GM23338 (cell line): Measurements from ENCODE around the gene AIM2. TPM values are rescaled to one million over a fixed set of nuclear protein-coding genes. Genes with fewer than 3 reads are reported as not detected.

Experiments
- ATAC-seq: fragments of 200-7000 bp; cut with Tn5 transposase; 3 replicates; pipeline ENCODE4 v1.9.1; 2020
- DNase-seq: peaks from one replicate; pipeline ENCODE4 v3.0.0-alpha.2; 2015; ENCODE audit warnings: low spot score
- H2AFZ ChIP-seq: fragments of 200-600 bp; sonication (generic); 2 replicates; pipeline ENCODE4 v1.8.0; 2016; ENCODE audit warnings: antibody characterized with exemption, mild to moderate bottlenecking, moderate library complexity
- H3F3A ChIP-seq: fragments of 200-600 bp; sonication (generic); replicated peaks from 2 replicates; pipeline ENCODE4 v1.8.0; 2017; ENCODE audit warnings: antibody characterized with exemption, mixed run types, low read depth
- H3K27ac ChIP-seq: fragments of 200-600 bp; sonication (generic); 2 replicates; pipeline ENCODE4 v1.6.1; 2016; ENCODE audit warnings: low read depth
- H3K27me3 ChIP-seq: fragments of 200-600 bp; sonication (generic); 2 replicates; pipeline ENCODE4 v1.8.0; 2016; ENCODE audit warnings: mild to moderate bottlenecking, mixed run types, moderate library complexity; ENCODE audit not compliant: insufficient read depth
- H3K36me3 ChIP-seq: fragments of 200-600 bp; sonication (generic); 2 replicates; pipeline ENCODE4 v1.8.0; 2016; ENCODE audit warnings: mild to moderate bottlenecking; ENCODE audit not compliant: insufficient read depth
- H3K4me1 ChIP-seq: fragments of 200-600 bp; sonication (generic); 2 replicates; pipeline ENCODE4 v1.8.0; 2016; ENCODE audit warnings: mild to moderate bottlenecking, moderate library complexity; ENCODE audit not compliant: insufficient read depth
- H3K4me2 ChIP-seq: fragments of 200-600 bp; sonication (generic); 2 replicates; pipeline ENCODE4 v1.7.1; 2017; ENCODE audit warnings: mixed run types
- H3K4me3 ChIP-seq: fragments of 200-600 bp; sonication (generic); 2 replicates; pipeline ENCODE4 v1.6.1; 2016; ENCODE audit warnings: mixed run types
- H3K79me2 ChIP-seq: fragments of 200-600 bp; sonication (generic); replicated peaks from 2 replicates; pipeline ENCODE4 v1.8.0; 2017; ENCODE audit warnings: mild to moderate bottlenecking; ENCODE audit not compliant: insufficient read depth
- H3K9me2 ChIP-seq: fragments of 200-600 bp; sonication (generic); 2 replicates; pipeline ENCODE4 v1.8.0; 2017; ENCODE audit not compliant: insufficient read depth
- H4K20me1 ChIP-seq: fragments of 200-600 bp; sonication (generic); replicated peaks from 2 replicates; pipeline ENCODE4 v1.8.0; 2017; ENCODE audit warnings: mild to moderate bottlenecking; ENCODE audit not compliant: insufficient read depth
- H3K27ac Mint-ChIP-seq: 2 replicates; pipeline ENCODE4 v1.8.0; 2020; ENCODE audit warnings: inconsistent platforms, mild to moderate bottlenecking, moderate library complexity, mixed read lengths
- H3K27me3 Mint-ChIP-seq: 3 replicates; pipeline ENCODE4 v1.8.0; 2022; ENCODE audit warnings: low read depth, mild to moderate bottlenecking, moderate library complexity, mixed read lengths, inconsistent platforms; ENCODE audit not compliant: insufficient read depth, poor library complexity
- H3K36me3 Mint-ChIP-seq: 3 replicates; pipeline ENCODE4 v1.8.0; 2021; ENCODE audit warnings: low read depth, mild to moderate bottlenecking, inconsistent platforms, moderate library complexity, mixed read lengths
- H3K4me1 Mint-ChIP-seq: 3 replicates; pipeline ENCODE4 v1.8.0; 2020; ENCODE audit warnings: mild to moderate bottlenecking, inconsistent platforms, mixed read lengths
- H3K4me3 Mint-ChIP-seq: 3 replicates; pipeline ENCODE4 v1.8.0; 2021; ENCODE audit warnings: moderate library complexity, mild to moderate bottlenecking, inconsistent platforms, mixed read lengths
- H3K9me3 Mint-ChIP-seq: 3 replicates; pipeline ENCODE4 v1.8.0; 2020; ENCODE audit warnings: moderate library complexity, mild to moderate bottlenecking, inconsistent platforms, mixed read lengths
- CTCF ChIP-seq, 2 experiments: fragments of 200-600 bp in 1 of 2; sonication (generic) in 1 of 2; conservative IDR thresholded peaks; 2 replicates each; pipeline versions ENCODE4 v1.5.1 to v1.6.1; 2016 to 2017; ENCODE audit warnings: antibody characterized with exemption in 2 of 2, low read depth in 2 of 2, mild to moderate bottlenecking in 2 of 2, moderate library complexity in 1 of 2
- ETS1 ChIP-seq: IDR thresholded peaks from 2 replicates; pipeline ENCODE4 v1.6.1; 2016; ENCODE audit warnings: antibody characterized with exemption
- EZH2 ChIP-seq: fragments of 200-600 bp; sonication (generic); IDR thresholded peaks from one replicate; pipeline ENCODE4 v1.8.0; 2017; ENCODE audit warnings: antibody characterized with exemption, mild to moderate bottlenecking, low read depth; ENCODE audit not compliant: unreplicated experiment
- EZH2phosphoT487 ChIP-seq: fragments of 200-600 bp; sonication (generic); IDR thresholded peaks from one replicate; pipeline ENCODE4 v1.8.1; 2018; ENCODE audit warnings: antibody characterized with exemption; ENCODE audit not compliant: unreplicated experiment
- NANOG ChIP-seq: IDR thresholded peaks from 2 replicates; pipeline ENCODE4 v1.6.1; 2016; ENCODE audit warnings: antibody characterized with exemption, borderline replicate concordance
- REST ChIP-seq: IDR thresholded peaks from one replicate; pipeline ENCODE4 v1.6.1; 2018; ENCODE audit warnings: antibody characterized with exemption; ENCODE audit not compliant: unreplicated experiment
- STAT1 ChIP-seq: IDR thresholded peaks from one replicate; pipeline ENCODE4 v1.6.1; 2016; ENCODE audit warnings: antibody characterized with exemption; ENCODE audit not compliant: unreplicated experiment
- polyA plus RNA-seq: library from polyadenylated mRNA; unstranded; fragments of >200 nt; fragmentation: Nextera tagmentation; extraction: Ambion mirVana; gene quantifications from 2 replicates; pipeline ENCODE4 v1.2.1, GENCODE V29; 2016
- total RNA-seq: library from RNA; depleted of rRNA; stranded (reverse); fragments of >200 nt; shearing (Covaris generic); gene quantifications from 2 replicates; pipeline ENCODE4 v1.2.3, GENCODE V29; 2014
- TF ChIP-seq, protein P1 (sequence below): fragments of 250-450 bp; sonication (Bioruptor Pico); IDR thresholded peaks from 2 replicates; pipeline ENCODE4 v1.5.0; 2020; ENCODE audit warnings: mild to moderate bottlenecking, moderate library complexity

AIM2 gene
- total and polyA plus RNA-seq, 2 experiments from 2014 or later = 1.5 to 2.5 TPM

DNA sequence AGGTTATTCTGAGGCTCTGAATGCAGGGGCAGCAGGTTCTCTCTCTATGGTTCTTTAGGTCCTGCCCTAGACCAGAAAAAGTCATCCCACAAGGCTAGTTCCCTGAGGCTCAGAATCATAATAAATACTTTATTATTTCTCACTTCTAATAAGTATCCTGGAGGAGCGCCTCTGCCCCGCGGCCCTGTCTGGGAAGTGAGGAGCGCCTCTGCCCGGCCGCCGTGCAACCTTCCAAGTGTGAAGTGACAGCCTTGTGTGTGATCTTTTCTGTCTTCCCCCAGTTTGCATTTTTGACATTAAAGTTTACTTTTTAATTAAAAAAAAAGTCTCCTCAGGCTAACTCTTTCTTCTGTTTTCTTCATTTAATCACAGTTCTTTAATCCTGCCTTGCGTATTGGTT is 11.5 kb downstream of the AIM2 start:
- Histone ChIP-seq H3K4me2 (no peak overlapping the region), H4K20me1 (no peaks in the 10 kb centered on the region), H3K36me3 (no peaks in the 10 kb centered on the region), H3K27ac (no peak overlapping the region), H3K79me2 (no peaks in the 10 kb centered on the region), H3K27me3 (no peaks in the 10 kb centered on the region), H3K4me1 (no peaks in the 10 kb centered on the region), H2AFZ (no peak overlapping the region), H3F3A (no peaks in the 10 kb centered on the region), H3K9me2 (no peaks in the 10 kb centered on the region), H3K4me3 (no peak overlapping the region)
- peaks cover 2% of the 10 kb centered on the region for H3K27me3 Mint-ChIP-seq
- peaks cover 9% of the 10 kb centered on the region; the same call in 2 of the 3 replicates for H3K4me1 Mint-ChIP-seq
- TF ChIP-seq STAT1 = no peak
- no peak for TF ChIP-seq ETS1
- TF ChIP-seq EZH2phosphoT487 = no peak
- TF ChIP-seq NANOG = no peak
- no peak for TF ChIP-seq REST
- no peaks in the 10 kb centered on the region for H3K9me3 Mint-ChIP-seq
- DNase-seq (no peak), ATAC-seq (no peak)
- H3K27ac Mint-ChIP-seq = no peak overlapping the region
- no peak overlapping the region for H3K4me3 Mint-ChIP-seq
- no peaks in the 10 kb centered on the region for H3K36me3 Mint-ChIP-seq

- no peak for DNase-seq
- H3K79me2 ChIP-seq = no peaks in the 10 kb centered on the region
- ATAC-seq = no peak
- H3F3A ChIP-seq = no peaks in the 10 kb centered on the region
- H3K4me3 ChIP-seq = no peak overlapping the region
- H3K27me3 ChIP-seq = no peaks in the 10 kb centered on the region
- peaks cover 6% of the 10 kb centered on the region; the same call in 1 of the 2 replicates for H3K9me2 ChIP-seq
- no peak overlapping the region for H3K4me2 ChIP-seq
- no peak overlapping the region for H2AFZ ChIP-seq
- Mint-ChIP-seq H3K27ac (no peak overlapping the region), H3K4me1 (peaks cover 4% of the 10 kb centered on the region), H3K9me3 (peaks cover 3% of the 10 kb centered on the region; the same call in 1 of the 3 replicates), H3K36me3 (no peaks in the 10 kb centered on the region; the same call in 2 of the 3 replicates), H3K4me3 (no peak overlapping the region), H3K27me3 (peaks cover 4% of the 10 kb centered on the region)
- H3K27ac ChIP-seq = no peak overlapping the region
- no peaks in the 10 kb centered on the region for H3K4me1 ChIP-seq
- no peaks in the 10 kb centered on the region for H3K36me3 ChIP-seq
- no peaks in the 10 kb centered on the region for H4K20me1 ChIP-seq
- TF ChIP-seq, protein P1, sequence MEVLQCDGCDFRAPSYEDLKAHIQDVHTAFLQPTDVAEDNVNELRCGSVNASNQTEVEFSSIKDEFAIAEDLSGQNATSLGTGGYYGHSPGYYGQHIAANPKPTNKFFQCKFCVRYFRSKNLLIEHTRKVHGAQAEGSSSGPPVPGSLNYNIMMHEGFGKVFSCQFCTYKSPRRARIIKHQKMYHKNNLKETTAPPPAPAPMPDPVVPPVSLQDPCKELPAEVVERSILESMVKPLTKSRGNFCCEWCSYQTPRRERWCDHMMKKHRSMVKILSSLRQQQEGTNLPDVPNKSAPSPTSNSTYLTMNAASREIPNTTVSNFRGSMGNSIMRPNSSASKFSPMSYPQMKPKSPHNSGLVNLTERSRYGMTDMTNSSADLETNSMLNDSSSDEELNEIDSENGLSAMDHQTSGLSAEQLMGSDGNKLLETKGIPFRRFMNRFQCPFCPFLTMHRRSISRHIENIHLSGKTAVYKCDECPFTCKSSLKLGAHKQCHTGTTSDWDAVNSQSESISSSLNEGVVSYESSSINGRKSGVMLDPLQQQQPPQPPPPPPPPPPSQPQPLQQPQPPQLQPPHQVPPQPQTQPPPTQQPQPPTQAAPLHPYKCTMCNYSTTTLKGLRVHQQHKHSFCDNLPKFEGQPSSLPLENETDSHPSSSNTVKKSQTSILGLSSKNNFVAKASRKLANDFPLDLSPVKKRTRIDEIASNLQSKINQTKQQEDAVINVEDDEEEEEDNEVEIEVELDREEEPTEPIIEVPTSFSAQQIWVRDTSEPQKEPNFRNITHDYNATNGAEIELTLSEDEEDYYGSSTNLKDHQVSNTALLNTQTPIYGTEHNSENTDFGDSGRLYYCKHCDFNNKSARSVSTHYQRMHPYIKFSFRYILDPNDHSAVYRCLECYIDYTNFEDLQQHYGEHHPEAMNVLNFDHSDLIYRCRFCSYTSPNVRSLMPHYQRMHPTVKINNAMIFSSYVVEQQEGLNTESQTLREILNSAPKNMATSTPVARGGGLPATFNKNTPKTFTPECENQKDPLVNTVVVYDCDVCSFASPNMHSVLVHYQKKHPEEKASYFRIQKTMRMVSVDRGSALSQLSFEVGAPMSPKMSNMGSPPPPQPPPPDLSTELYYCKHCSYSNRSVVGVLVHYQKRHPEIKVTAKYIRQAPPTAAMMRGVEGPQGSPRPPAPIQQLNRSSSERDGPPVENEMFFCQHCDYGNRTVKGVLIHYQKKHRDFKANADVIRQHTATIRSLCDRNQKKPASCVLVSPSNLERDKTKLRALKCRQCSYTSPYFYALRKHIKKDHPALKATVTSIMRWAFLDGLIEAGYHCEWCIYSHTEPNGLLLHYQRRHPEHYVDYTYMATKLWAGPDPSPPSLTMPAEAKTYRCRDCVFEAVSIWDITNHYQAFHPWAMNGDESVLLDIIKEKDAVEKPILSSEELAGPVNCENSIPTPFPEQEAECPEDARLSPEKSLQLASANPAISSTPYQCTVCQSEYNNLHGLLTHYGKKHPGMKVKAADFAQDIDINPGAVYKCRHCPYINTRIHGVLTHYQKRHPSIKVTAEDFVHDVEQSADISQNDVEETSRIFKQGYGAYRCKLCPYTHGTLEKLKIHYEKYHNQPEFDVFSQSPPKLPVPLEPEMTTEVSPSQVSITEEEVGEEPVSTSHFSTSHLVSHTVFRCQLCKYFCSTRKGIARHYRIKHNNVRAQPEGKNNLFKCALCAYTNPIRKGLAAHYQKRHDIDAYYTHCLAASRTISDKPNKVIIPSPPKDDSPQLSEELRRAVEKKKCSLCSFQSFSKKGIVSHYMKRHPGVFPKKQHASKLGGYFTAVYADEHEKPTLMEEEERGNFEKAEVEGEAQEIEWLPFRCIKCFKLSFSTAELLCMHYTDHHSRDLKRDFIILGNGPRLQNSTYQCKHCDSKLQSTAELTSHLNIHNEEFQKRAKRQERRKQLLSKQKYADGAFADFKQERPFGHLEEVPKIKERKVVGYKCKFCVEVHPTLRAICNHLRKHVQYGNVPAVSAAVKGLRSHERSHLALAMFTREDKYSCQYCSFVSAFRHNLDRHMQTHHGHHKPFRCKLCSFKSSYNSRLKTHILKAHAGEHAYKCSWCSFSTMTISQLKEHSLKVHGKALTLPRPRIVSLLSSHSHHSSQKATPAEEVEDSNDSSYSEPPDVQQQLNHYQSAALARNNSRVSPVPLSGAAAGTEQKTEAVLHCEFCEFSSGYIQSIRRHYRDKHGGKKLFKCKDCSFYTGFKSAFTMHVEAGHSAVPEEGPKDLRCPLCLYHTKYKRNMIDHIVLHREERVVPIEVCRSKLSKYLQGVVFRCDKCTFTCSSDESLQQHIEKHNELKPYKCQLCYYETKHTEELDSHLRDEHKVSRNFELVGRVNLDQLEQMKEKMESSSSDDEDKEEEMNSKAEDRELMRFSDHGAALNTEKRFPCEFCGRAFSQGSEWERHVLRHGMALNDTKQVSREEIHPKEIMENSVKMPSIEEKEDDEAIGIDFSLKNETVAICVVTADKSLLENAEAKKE (CRISPR knock-in tag) = no peak
- TF ChIP-seq CTCF (conservative IDR thresholded peaks at IDR 0.05; ENCODE audit: low read depth in 2 of 2) (no peak), ETS1 (no peak), EZH2phosphoT487 (no peak), EZH2 (no peak)
These were observed 17.8 kb downstream of the AIM2 start for GRCh38 chr1:159058751-159059150.
